ENCODE measurements around the gene PDCD7.
"Not testable (repeated sequence)": the region's sequence is repeated elsewhere in the genome, so short reads cannot be mapped to it uniquely, and the experiment has no call there.

Gene PDCD7

DNA sequence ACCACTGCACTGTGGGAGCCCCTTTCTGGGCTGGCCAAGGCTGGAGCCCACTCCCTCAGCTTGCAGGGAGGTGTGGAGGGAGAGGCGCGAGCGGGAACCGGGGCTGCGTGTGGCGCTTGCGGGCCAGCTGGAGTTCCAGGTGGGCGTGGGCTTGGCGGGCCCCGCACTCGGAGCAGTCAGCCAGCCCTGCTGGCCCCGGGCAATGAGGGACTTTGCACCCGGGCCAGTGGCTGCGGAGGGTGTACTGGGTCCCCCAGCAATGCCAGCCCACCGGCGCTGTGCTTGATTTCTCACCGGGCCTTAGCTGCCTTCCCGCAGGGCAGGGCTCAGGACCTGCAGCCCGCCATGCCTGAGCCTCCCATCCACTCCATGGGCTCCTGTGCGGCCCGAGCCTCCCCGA is 58.7 kb downstream of the PDCD7 start:
- DNase-seq (ENCODE audit: low spot score), result not testable (repeated sequence)

DNA sequence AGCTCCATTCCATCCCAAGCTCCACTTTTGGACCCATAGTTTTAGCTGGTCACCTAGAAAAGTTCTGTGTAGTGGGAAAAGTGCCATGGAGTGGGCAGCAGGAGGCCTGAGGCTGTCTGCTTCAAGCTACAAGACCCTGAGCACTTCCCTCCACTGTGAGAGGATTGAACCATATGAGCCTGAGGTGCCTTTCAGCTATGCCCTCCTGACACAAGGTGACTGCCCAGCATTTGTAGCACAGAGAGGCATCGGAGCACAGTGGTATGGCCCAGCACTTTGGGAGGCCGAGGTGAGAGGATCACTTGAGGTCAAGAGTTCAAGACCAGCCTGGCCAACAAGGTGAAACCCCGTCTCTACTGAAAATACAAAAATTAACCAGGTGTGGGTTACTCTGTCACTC is 61.0 kb downstream of the PDCD7 start:
- DNase-seq (ENCODE audit: low spot score), result no peak

DNA sequence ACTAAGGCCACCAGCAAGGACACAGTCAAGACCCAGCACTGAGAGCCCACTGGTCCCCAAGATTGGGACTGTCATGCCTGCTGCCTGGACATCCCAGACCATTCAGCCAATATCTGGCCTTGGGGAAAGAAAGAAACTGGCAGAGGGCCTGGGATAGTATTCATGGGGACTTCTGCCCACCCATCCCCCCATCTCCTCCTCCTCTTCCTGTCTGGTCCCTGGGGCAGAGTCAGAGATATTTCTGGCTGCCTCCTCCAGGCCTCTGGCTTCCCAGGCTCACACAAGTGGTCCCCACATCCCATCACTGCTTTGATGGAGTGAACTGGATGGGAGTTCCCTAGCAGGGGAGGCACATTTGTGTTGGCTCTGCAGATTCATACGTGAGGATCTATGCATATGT is 61.6 kb downstream of the PDCD7 start:
- DNase-seq (ENCODE audit: low spot score), result no peak

DNA sequence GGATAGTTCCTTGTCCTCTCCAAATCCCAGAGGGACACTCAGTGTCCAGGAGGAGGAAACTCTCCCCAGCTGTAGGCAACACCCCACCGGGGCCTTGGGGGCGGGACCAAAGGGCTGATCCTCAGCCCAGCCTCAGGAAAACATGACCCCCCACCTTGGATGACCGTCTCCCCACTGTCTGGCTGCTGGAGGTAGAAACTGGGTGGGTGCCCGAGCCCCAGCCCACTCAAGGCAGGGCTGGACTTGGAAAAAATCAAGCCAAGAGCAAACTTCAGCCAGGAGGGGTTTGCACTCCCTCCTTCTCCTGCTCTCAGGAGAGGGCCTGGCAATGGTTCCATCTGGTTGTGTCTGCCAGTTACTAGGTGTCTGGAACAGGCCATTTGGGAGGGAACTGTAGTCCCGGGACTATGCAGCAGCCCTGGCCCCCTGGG is 62.2 kb downstream of the PDCD7 start:
- DNase-seq (ENCODE audit: low spot score), result no peak

DNA sequence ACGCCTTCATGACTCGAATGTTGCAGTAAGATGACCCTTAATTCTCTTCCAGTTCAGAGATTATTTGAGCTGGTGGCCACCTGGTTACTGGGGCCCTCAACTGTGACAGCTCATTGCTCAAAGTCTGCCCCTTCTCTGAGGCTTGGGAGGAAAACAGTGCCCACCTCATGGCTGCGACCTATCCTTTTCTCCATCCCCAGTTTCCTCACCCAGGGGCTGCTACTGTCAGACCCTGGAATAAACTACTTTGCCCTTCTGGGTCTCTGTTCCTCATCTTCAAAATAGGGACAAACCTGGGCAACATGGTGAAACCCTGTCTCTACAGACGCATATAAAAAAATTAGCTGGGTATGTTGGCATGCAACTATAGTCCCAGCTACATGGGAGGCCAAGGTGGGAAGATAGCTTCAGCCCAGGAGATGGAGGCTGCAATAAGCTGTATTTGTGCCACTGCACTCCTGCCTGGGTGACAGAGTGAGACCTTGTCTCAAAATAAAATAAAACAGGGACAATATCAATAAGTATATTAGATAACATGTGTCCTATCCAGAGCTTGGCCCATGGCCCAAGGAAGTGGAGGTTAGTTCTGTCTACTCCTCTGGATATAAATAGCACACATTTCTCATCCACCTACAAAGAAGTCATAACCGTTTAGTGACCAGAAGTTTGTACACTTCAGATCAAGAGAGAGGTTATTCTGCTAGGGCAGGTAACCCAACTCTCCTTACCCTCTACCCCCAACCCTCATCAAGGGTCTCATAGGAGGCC is 63.6 kb downstream of the PDCD7 start:
- no peak for DNase-seq (ENCODE audit: low spot score)

DNA sequence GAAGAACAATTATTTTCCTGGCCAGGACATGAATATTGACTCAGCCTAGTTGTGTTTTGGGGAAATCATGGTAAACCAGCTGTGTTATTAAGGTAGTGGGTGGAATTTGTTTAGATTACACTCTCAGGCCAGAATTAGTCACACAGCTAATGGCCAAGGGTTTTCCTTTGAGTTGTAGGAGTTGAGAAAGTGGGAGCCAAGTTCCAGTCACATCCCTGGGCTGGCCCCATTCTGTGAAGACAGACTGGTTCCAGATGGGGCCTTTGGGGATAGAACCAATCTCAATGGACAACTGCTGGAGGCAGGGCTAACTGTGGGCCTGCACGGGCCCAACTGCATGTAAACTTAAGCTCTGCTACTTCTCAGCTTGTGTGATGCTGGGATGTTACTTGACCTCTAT is 64.4 kb downstream of the PDCD7 start:
- DNase-seq (ENCODE audit: low spot score), result no peak

DNA sequence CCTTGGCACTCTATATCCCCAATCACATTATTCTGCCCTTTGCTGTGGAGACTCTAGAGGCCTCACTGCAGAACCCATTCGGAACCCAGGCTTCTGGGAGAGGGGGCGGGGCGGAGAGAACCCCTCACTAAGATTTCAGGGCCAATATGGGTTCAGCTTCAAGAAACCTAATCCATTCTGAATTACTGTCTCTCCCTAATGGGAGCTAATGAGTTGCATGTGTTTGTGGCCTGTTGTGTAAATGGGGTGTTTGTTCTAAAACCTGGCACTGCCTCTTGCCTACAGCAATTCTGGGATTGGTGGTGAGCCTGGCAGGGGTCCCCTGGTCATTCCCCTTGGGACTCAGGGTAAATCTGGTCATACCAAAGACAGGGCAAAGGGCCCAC is 65.2 kb downstream of the PDCD7 start:
- no peak for DNase-seq (ENCODE audit: low spot score)

DNA sequence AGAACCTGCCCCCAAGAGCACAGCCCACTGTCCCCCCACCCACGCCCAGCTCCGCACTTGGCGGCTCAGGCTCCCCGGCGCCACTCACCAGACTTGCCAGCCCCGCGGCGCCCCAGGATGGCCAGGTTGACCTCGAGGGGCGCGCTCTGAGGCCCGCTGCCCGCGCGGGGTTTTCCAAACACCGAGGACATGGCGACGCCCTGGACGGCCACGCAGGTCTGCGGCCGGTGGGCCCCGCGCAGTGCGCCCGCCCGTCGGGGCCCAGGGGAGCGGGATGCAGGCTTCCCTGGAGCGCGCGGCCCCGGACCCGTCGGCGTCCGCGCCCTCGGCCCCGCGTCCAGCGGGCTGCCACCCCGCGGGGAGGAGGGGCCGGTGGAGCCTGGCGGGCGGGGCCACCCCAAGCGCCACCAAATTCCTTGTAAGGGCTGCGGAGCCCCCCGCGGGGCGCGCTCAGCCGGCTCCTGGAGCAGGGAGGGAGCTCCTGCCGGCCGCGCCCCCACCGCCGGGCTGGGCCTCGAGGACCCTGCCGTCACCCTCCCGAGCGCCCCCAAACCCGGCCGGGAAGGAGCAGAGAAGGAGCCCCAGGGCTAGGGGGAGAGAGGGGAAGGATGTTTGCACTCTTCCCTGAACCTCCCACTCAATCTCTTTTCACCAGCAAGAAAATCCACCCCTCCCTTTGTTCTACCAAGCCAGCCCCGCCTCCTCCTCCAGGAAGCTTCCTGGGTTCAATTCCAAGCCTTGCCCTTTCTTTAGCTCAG is 65.8 kb downstream of the PDCD7 start, which contains the start of gene RASL12:
Gene RASL12, minus strand, starts transcription at position 347 of the 758 bp plus-strand sequence. Its CDS starts 156 bp downstream, at position 191.
- DNase-seq (ENCODE audit: low spot score), result no peak

All from kidney capillary endothelial cell (primary cell).